IMR-90 (cell line): ENCODE results near the gene ERBB4. TPM values are rescaled to one million over a fixed set of nuclear protein-coding genes. Genes with fewer than 3 reads are reported as not detected.

Experiments used
- ATAC-seq: fragments of 200-7000 bp; cut with Tn5 transposase; 2 replicates; pipeline ENCODE4 v1.9.1; 2020; ENCODE audit warnings: low read depth, mild to moderate bottlenecking, moderate library complexity
- BruUV-seq: library from RNA; stranded (reverse); fragments of 400-500 nt; replicated peaks from 2 replicates; lab custom pipeline; 2021; lab: Mats Ljungman, UMichigan
- CTCF ChIA-PET: fragments of 300-600 bp; formaldehyde crosslinking; extraction: SDS; loops from one replicate; lab custom pipeline; 2021; ENCODE audit warnings: antibody characterized with exemption; lab: Yijun Ruan, JAX
- POLR2A ChIA-PET: fragments of 300-600 bp; sonication (Branson Sonifier 250); formaldehyde crosslinking; loops from one replicate; lab custom pipeline; 2022; ENCODE audit warnings: antibody characterized with exemption; ENCODE audit not compliant: unreplicated experiment; lab: Charles Lee
- DNase-seq: peaks from one replicate; pipeline ENCODE4 v3.0.0; 2013
- H2AFZ ChIP-seq: replicated peaks from 2 replicates; pipeline ENCODE3; 2013; ENCODE audit warnings: low read length, mild to moderate bottlenecking; ENCODE audit not compliant: poor library complexity
- H2AK5ac ChIP-seq: 2 replicates; pipeline ENCODE4 v1.6.1; 2013; ENCODE audit warnings: low read depth, low read length, inconsistent platforms
- H2AK9ac ChIP-seq: replicated peaks from 2 replicates; pipeline ENCODE3; 2013; ENCODE audit warnings: mild to moderate bottlenecking, low read depth, low read length, moderate library complexity; ENCODE audit not compliant: poor library complexity
- H2BK120ac ChIP-seq: 2 replicates; pipeline ENCODE4 v1.6.1; 2013; ENCODE audit warnings: low read depth, low read length, inconsistent platforms
- H2BK15ac ChIP-seq: 3 replicates; pipeline ENCODE4 v1.6.1; 2013; ENCODE audit warnings: low read depth, low read length, inconsistent platforms
- H2BK20ac ChIP-seq: 2 replicates; pipeline ENCODE4 v1.6.1; 2013; ENCODE audit warnings: low read depth, mild to moderate bottlenecking, inconsistent platforms, low read length, moderate library complexity
- H2BK5ac ChIP-seq: 2 replicates; pipeline ENCODE4 v1.6.1; 2013; ENCODE audit warnings: mild to moderate bottlenecking, low read depth, low read length, inconsistent platforms; ENCODE audit not compliant: poor library complexity, severe bottlenecking
- H3K14ac ChIP-seq: replicated peaks from 2 replicates; pipeline ENCODE4 v1.6.1; 2013; ENCODE audit warnings: low read depth, low read length, inconsistent platforms
- H3K18ac ChIP-seq: 2 replicates; pipeline ENCODE4 v1.6.1; 2013; ENCODE audit warnings: low read depth, low read length, control low read depth
- H3K23ac ChIP-seq: 2 replicates; pipeline ENCODE4 v1.6.1; 2013; ENCODE audit warnings: low read depth, low read length, inconsistent platforms
- H3K27ac ChIP-seq: 2 replicates; pipeline ENCODE4 v1.5.1; 2013; ENCODE audit warnings: mild to moderate bottlenecking, control low read depth, low read length; ENCODE audit not compliant: insufficient read depth
- H3K27me3 ChIP-seq: 2 replicates; pipeline ENCODE4 v1.6.1; 2013; ENCODE audit warnings: low read length; ENCODE audit not compliant: control insufficient read depth, insufficient read depth
- H3K36me3 ChIP-seq: 2 replicates; pipeline ENCODE4 v1.6.1; 2013; ENCODE audit warnings: low read length, mixed read lengths; ENCODE audit not compliant: control insufficient read depth, insufficient read depth
- H3K4ac ChIP-seq: 2 replicates; pipeline ENCODE4 v1.6.1; 2013; ENCODE audit warnings: low read depth, low read length, inconsistent platforms
- H3K4me1 ChIP-seq: 2 replicates; pipeline ENCODE4 v1.6.1; 2013; ENCODE audit warnings: low read length, mixed read lengths; ENCODE audit not compliant: control insufficient read depth, insufficient read depth
- H3K4me2 ChIP-seq: 2 replicates; pipeline ENCODE4 v1.6.1; 2013; ENCODE audit warnings: low read depth, mild to moderate bottlenecking, control low read depth, low read length, moderate library complexity
- H3K4me3 ChIP-seq: 2 replicates; pipeline ENCODE4 v1.5.1; 2013; ENCODE audit warnings: low read depth, mild to moderate bottlenecking, control low read depth, low read length, moderate library complexity; ENCODE audit not compliant: insufficient read depth
- H3K56ac ChIP-seq: 2 replicates; pipeline ENCODE4 v1.6.1; 2013; ENCODE audit warnings: low read length, inconsistent platforms; ENCODE audit not compliant: insufficient read depth; ENCODE audit errors: extremely low read depth
- H3K79me1 ChIP-seq, 2 experiments: 2 replicates each; pipeline ENCODE4 v1.6.1; 2013; ENCODE audit warnings: low read length in 2 of 2, inconsistent platforms in 1 of 2, low read depth in 1 of 2
- H3K9ac ChIP-seq: 2 replicates; pipeline ENCODE4 v1.6.1; 2013; ENCODE audit warnings: low read depth, low read length, control low read depth
- H3K9me1 ChIP-seq: 2 replicates; pipeline ENCODE4 v1.6.1; 2013; ENCODE audit warnings: low read length, inconsistent platforms; ENCODE audit not compliant: insufficient read depth
- H3K9me3 ChIP-seq: 2 replicates; pipeline ENCODE4 v1.6.1; 2013; ENCODE audit warnings: low read length; ENCODE audit not compliant: control insufficient read depth, insufficient read depth
- H4K20me1 ChIP-seq: 2 replicates; pipeline ENCODE4 v1.6.1; 2013; ENCODE audit warnings: low read length, inconsistent platforms; ENCODE audit not compliant: insufficient read depth
- H4K5ac ChIP-seq: 2 replicates; pipeline ENCODE4 v1.6.1; 2013; ENCODE audit warnings: mild to moderate bottlenecking, low read depth, low read length, control low read depth
- H4K8ac ChIP-seq, 2 experiments: 2 replicates each; pipeline ENCODE4 v1.6.1; 2013; ENCODE audit warnings: low read depth in 2 of 2, low read length in 2 of 2, control low read depth in 1 of 2, inconsistent platforms in 1 of 2
- H4K91ac ChIP-seq: 2 replicates; pipeline ENCODE4 v1.6.1; 2013; ENCODE audit warnings: low read depth, low read length, inconsistent platforms; ENCODE audit not compliant: insufficient read depth
- BHLHE40 ChIP-seq: fragments of 150-350 bp; IDR thresholded peaks from 2 replicates; pipeline ENCODE4 v1.6.1; 2016; ENCODE audit warnings: mild to moderate bottlenecking, low read depth, low read length
- CHD1 ChIP-seq: IDR thresholded peaks from 2 replicates; pipeline ENCODE4 v1.6.1; 2012; ENCODE audit warnings: low read depth, low read length, improper control_type of control experiment
- CTCF ChIP-seq: conservative IDR thresholded peaks from 2 replicates; pipeline ENCODE4 v1.5.1; 2012; ENCODE audit warnings: mild to moderate bottlenecking, low read depth, low read length, improper control_type of control experiment
- MAFK ChIP-seq: IDR thresholded peaks from 2 replicates; pipeline ENCODE4 v1.6.1; 2012; ENCODE audit warnings: low read depth, low read length, improper control_type of control experiment
- MAZ ChIP-seq: IDR thresholded peaks from 2 replicates; pipeline ENCODE4 v1.6.1; 2012; ENCODE audit warnings: low read depth, mild to moderate bottlenecking, low read length, improper control_type of control experiment, moderate library complexity, borderline replicate concordance
- NFE2L2 ChIP-seq: fragments of 150-350 bp; IDR thresholded peaks from 2 replicates; pipeline ENCODE4 v1.6.1; 2016; ENCODE audit warnings: low read depth, mild to moderate bottlenecking, low read length
- RAD21 ChIP-seq: IDR thresholded peaks from 2 replicates; pipeline ENCODE4 v1.6.1; 2012; ENCODE audit warnings: low read length, improper control_type of control experiment
- RFX5 ChIP-seq: IDR thresholded peaks from 2 replicates; pipeline ENCODE4 v1.8.0; 2012; ENCODE audit warnings: low read depth, mild to moderate bottlenecking, low read length, moderate library complexity
- SMC3 ChIP-seq: fragments of 150-350 bp; IDR thresholded peaks from 2 replicates; pipeline ENCODE4 v1.6.1; 2016; ENCODE audit warnings: low read depth, mild to moderate bottlenecking, antibody characterized with exemption, low read length, moderate library complexity
- USF2 ChIP-seq: fragments of 150-350 bp; IDR thresholded peaks from 2 replicates; pipeline ENCODE4 v1.6.1; 2017; ENCODE audit warnings: mild to moderate bottlenecking, antibody characterized with exemption, low read length, low read depth
- WGBS, 2 experiments: methylation state at CpG; one replicate each; pipeline versions ENCODE4 v1.1.5 to v1.1.7; 2013; ENCODE audit warnings: missing lambda C conversion rate in 2 of 2; ENCODE audit not compliant: insufficient read length in 1 of 2; ENCODE audit errors: extremely low coverage in 2 of 2; 5-methylcytosine and 5-hydroxymethylcytosine counted together
- dilution Hi-C: fragments of 300-500 bp; cut with HindIII; formaldehyde crosslinking; loops from one replicate; pipeline ENCODE4 v1.14.3; 2018; ENCODE audit warnings: low sequenced_read_pairs; ENCODE audit not compliant: unreplicated experiment
- in situ Hi-C: fragments of 300-500 bp; cut with MboI; formaldehyde crosslinking; loops from 3 replicates; pipeline ENCODE4 v1.14.3; 2019; ENCODE audit warnings: low sequenced_read_pairs, inconsistent platforms, mixed read lengths
- intact Hi-C: fragments of 100-400 bp; cut with micrococcal nuclease; formaldehyde crosslinking; loops from 2 replicates; pipeline ENCODE4 v1.10.0; 2022
- polyA plus RNA-seq, 3 experiments: library from polyadenylated mRNA; depleted of rRNA; stranded (reverse); fragments of >200 nt; gene quantifications; 2 replicates each; pipeline ENCODE4 v1.2.3, GENCODE V29; 2012; ENCODE audit warnings: low replicate concordance in 1 of 3
- total RNA-seq: library from RNA; depleted of rRNA; stranded (reverse); fragments of >200 nt; gene quantifications from 2 replicates; pipeline ENCODE4 v1.2.3, GENCODE V29; 2012

Gene ERBB4
- total and polyA plus RNA-seq, 2 of the 4 experiments (the other 2 are of a cell fraction), result not detected

GRCh38 chr2:211802666-211803065 is 735.9 kb downstream of the ERBB4 start:
- CTCF ChIA-PET, result interaction anchor here (0.7 kb wide), 1 partner anchor 14 kb away, joined by 3 read pairs; no protein-coding TSS in a partner anchor
- no peak overlapping the region for H2BK5ac ChIP-seq
- WGBS, 2 experiments, result no CpG with 5 or more reads among the region's 4 CpGs

More at GRCh38 chr2:211802666-211803065, 735.9 kb downstream of the ERBB4 start:
- no peak for ATAC-seq
- Histone ChIP-seq H2AK9ac (no peak overlapping the region), H3K4me1 (no peaks in the 10 kb centered on the region), H3K27me3 (no peaks in the 10 kb centered on the region), H2AK5ac (no peak overlapping the region), H3K56ac (no peak overlapping the region), H3K4ac (no peak overlapping the region), H3K18ac (no peak overlapping the region), H3K4me3 (no peak overlapping the region), H3K9ac (no peak overlapping the region), H3K14ac (no peak overlapping the region), H3K27ac (no peak overlapping the region), H2BK20ac (no peak overlapping the region), H2BK15ac (no peak overlapping the region), H4K5ac (no peak overlapping the region), H3K4me2 (no peak overlapping the region), H3K79me1 (no peaks in the 10 kb centered on the region), H3K9me1 (no peaks in the 10 kb centered on the region), H3K9me3 (no peaks in the 10 kb centered on the region), H4K20me1 (no peaks in the 10 kb centered on the region), H2BK120ac (no peak overlapping the region), H3K23ac (no peak overlapping the region), H3K36me3 (no peaks in the 10 kb centered on the region), H4K8ac (no peak overlapping the region), H2AFZ (no peak overlapping the region), H4K91ac (no peak overlapping the region)
- DNase-seq, result no peak
- intact Hi-C loops, result no loop called here
- in situ Hi-C loops, result no loop called here
- BruUV-seq, result no TSS peak
- POLR2A ChIA-PET, result no interaction called here
- dilution Hi-C loops, result no loop called here
- no peak for TF ChIP-seq CTCF
- TF ChIP-seq NFE2L2, result no peak
- TF ChIP-seq MAZ, result no peak
- TF ChIP-seq RAD21, result no peak
- no peak for TF ChIP-seq RFX5
- TF ChIP-seq MAFK, result no peak
- no peak for TF ChIP-seq BHLHE40
- TF ChIP-seq SMC3, result no peak
- no peak for TF ChIP-seq CHD1
- TF ChIP-seq USF2, result no peak
